ENCODE measurements around the gene CLNS1A.

DNA sequence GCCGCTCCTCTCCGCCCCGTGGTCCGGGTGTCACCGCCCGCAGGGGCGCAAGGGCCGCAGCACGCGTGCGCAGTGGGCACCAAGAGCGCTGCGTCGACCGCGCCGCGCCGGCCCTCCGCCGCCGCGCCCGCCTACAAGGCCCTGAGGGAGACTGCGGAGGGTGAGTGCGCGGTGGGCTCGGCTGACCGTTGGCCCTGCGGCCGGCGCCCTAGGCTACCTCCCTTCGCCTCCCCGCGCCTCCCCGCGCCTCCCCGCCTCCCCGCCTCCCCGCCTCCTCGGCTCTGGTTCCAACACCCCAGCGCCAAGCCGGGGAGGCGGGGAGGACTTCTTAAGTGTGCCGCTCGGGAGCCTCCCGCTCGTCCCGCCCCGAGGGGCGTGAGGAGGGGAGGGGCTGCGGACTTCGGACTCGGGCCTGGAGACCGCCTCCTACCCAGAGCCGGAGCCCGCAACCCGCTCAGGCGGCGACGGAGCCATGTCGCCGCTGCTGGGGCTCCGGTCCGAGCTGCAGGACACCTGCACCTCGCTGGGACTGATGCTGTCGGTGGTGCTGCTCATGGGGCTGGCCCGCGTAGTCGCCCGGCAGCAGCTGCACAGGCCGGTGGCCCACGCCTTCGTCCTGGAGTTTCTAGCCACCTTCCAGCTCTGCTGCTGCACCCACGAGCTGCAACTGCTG, 47.9 kb downstream of the CLNS1A start, which contains the start of gene AQP11:
- TF ChIP-seq EZH2phosphoT487 (IDR thresholded peaks at IDR 0.05; ENCODE audit: unreplicated experiment) (no peak), EZH2 (IDR thresholded peaks at IDR 0.05; ENCODE audit: low read depth, unreplicated experiment) (no peak), CTCF (conservative IDR thresholded peaks at IDR 0.05; ENCODE audit: low read depth in 2 of 2) (no peak), ZNF114 (CRISPR knock-in tag; IDR thresholded peaks at IDR 0.05) (no peak), POLR2AphosphoS5 (IDR thresholded peaks at IDR 0.05; ENCODE audit: low read depth) (peak; percentile 58)
- TF ChIP-seq, protein P1, sequence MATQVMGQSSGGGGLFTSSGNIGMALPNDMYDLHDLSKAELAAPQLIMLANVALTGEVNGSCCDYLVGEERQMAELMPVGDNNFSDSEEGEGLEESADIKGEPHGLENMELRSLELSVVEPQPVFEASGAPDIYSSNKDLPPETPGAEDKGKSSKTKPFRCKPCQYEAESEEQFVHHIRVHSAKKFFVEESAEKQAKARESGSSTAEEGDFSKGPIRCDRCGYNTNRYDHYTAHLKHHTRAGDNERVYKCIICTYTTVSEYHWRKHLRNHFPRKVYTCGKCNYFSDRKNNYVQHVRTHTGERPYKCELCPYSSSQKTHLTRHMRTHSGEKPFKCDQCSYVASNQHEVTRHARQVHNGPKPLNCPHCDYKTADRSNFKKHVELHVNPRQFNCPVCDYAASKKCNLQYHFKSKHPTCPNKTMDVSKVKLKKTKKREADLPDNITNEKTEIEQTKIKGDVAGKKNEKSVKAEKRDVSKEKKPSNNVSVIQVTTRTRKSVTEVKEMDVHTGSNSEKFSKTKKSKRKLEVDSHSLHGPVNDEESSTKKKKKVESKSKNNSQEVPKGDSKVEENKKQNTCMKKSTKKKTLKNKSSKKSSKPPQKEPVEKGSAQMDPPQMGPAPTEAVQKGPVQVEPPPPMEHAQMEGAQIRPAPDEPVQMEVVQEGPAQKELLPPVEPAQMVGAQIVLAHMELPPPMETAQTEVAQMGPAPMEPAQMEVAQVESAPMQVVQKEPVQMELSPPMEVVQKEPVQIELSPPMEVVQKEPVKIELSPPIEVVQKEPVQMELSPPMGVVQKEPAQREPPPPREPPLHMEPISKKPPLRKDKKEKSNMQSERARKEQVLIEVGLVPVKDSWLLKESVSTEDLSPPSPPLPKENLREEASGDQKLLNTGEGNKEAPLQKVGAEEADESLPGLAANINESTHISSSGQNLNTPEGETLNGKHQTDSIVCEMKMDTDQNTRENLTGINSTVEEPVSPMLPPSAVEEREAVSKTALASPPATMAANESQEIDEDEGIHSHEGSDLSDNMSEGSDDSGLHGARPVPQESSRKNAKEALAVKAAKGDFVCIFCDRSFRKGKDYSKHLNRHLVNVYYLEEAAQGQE (IDR thresholded peaks at IDR 0.05; ENCODE audit: unreplicated experiment), result no peak
